Measurements from ENCODE around the gene AOC3. TPM values are rescaled to one million over a fixed set of nuclear protein-coding genes. Genes with fewer than 3 reads are reported as not detected.

Gene AOC3
- total RNA-seq, 1 experiment from 2014 or later: 2.8 TPM

GRCh38 chr17:42900460-42901331 is 49.7 kb downstream of the AOC3 start, which contains the start of gene G6PC1:
TSS of gene G6PC1 (plus strand) at chr17:42900799. CDS start at chr17:42900877, 78 bp downstream.
- Histone ChIP-seq H4K5ac (ENCODE audit: insufficient read length, low read depth, low read length) (no peak within 1 kb of the TSS), H3K27ac (ENCODE audit: insufficient read length, low read depth, low read length) (no peak within 1 kb of the TSS), H4K91ac (ENCODE audit: insufficient read length, low read depth, low read length) (peak within 1 kb of the TSS; percentile 1), H3K27me3 (ENCODE audit: insufficient read depth, low read length) (no peaks in the 10 kb centered on the region), H2BK120ac (ENCODE audit: low read depth, low read length, poor library complexity, severe bottlenecking) (no peak within 1 kb of the TSS), H3K4me1 (ENCODE audit: insufficient read depth, low read length) (no peaks in the 10 kb centered on the region), H3K14ac (ENCODE audit: insufficient read depth, low read length) (no peak within 1 kb of the TSS), H3K9ac (ENCODE audit: extremely low read depth, insufficient read length, low read length) (no peak within 1 kb of the TSS), H4K8ac (replicated peaks; ENCODE audit: insufficient read length, low read depth, low read length) (no peak within 1 kb of the TSS), H3K79me2 (ENCODE audit: insufficient read depth, low read length) (no peaks in the 10 kb centered on the region), H2AK5ac (ENCODE audit: insufficient read length, low read length) (no peak within 1 kb of the TSS), H3T11ph (ENCODE audit: low read length) (no peak within 1 kb of the TSS), H2BK5ac (ENCODE audit: insufficient read length, low read length) (no peak within 1 kb of the TSS), H3K9me3 (ENCODE audit: control insufficient read depth, low read depth, low read length) (no peaks in the 10 kb centered on the region), H3K23ac (ENCODE audit: insufficient read length, low read depth, low read length) (no peak within 1 kb of the TSS), H3K56ac (ENCODE audit: insufficient read length, low read depth, low read length) (no peak within 1 kb of the TSS), H2BK15ac (ENCODE audit: low read depth, low read length) (no peak within 1 kb of the TSS), H3K18ac (ENCODE audit: insufficient read length, low read depth, low read length) (no peak within 1 kb of the TSS), H2BK20ac (ENCODE audit: low read depth, low read length, poor library complexity, severe bottlenecking) (no peak within 1 kb of the TSS), H3K4ac (ENCODE audit: low read depth, low read length) (no peak within 1 kb of the TSS), H3K79me1 (ENCODE audit: insufficient read depth, low read depth, low read length, poor library complexity, severe bottlenecking) (no peaks in the 10 kb centered on the region), H3K23me2 (ENCODE audit: insufficient read length, low read depth, low read length, poor library complexity, severe bottlenecking) (no peaks in the 10 kb centered on the region), H3K4me2 (ENCODE audit: insufficient read depth, insufficient read length, low read length) (no peak within 1 kb of the TSS), H2AFZ (ENCODE audit: low read length) (no peak within 1 kb of the TSS), H4K20me1 (ENCODE audit: control insufficient read depth, insufficient read depth, insufficient read length) (no peaks in the 10 kb centered on the region), H2BK12ac (ENCODE audit: insufficient read length, low read depth, low read length) (no peak within 1 kb of the TSS)
- Mint-ChIP-seq H3K27ac (no peak within 1 kb of the TSS), H3K9me3 (peaks cover 0 to 2% of the 10 kb centered on the region in 2 experiments; a peak in 1 of 5 replicates), H3K4me3 (no peak within 1 kb of the TSS), H3K27me3 (ENCODE audit: low read depth) (peaks cover 2% of the 10 kb centered on the region; the same call in 1 of the 2 replicates), H3K36me3 (ENCODE audit: insufficient read depth in 1 of 3, low read depth in 3 of 3) (no peaks in the 10 kb centered on the region), H3K4me1 (peaks cover 4 to 5% of the 10 kb centered on the region in 2 experiments; a peak in 1 of 4 replicates)
- no peak for TF ChIP-seq CTCF (conservative IDR thresholded peaks at IDR 0.05)
- WGBS (ENCODE audit: extremely low coverage, insufficient read length, low lambda C conversion rate): no CpG with 5 or more reads among the region's 12 CpGs
- no peak for DNase-seq

Measured in H9 (cell line).